Measurements from ENCODE around the gene PRADC1.
"Not testable (repeated sequence)": the region's sequence is repeated elsewhere in the genome, so short reads cannot be mapped to it uniquely, and the experiment has no call there.

The PRADC1 gene

GRCh38 chr2:73200281-73200680 lies 32.8 kb downstream of the PRADC1 start:
- DNase-seq = not testable (repeated sequence)

GRCh38 chr2:73197579-73197978 lies 35.5 kb downstream of the PRADC1 start:
- no peak for DNase-seq

- no peak for DNase-seq
Measured at GRCh38 chr2:73187549-73187948, 45.5 kb downstream of the PRADC1 start.

- DNase-seq = no peak
Measured at GRCh38 chr2:73185965-73186364, 47.1 kb downstream of the PRADC1 start.
